Measurements from ENCODE around the gene PAXX.

DNA sequence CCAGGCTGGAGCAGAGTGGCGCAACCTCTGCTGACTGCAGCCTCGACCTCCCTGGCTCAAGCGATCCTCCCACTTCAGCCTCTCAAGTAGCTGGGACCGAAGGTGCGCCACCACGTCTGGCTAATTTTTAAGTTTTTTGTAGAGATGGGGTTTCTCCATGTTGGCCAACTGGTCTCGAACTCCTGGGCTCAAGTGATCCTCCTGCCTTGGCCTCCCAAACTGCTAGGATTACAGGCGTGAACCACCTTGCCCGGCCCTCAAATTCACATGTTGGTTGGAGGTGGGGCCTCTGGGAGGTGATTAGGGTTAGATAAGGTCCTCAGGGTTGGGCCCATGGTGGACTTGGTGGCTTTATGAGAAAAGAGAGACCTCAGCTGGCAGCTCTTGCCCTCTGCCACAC, 30.1 kb upstream of the PAXX start:
- no peak for TF ChIP-seq CTCF (optimal IDR thresholded peaks at IDR 0.05 in 1 of 3, IDR thresholded peaks at IDR 0.05 in 1 of 3, conservative IDR thresholded peaks at IDR 0.05 in 1 of 3; ENCODE audit: extremely low read depth in 1 of 3, insufficient read depth in 2 of 3, low read length in 3 of 3)
- TF ChIP-seq EZH2 (IDR thresholded peaks at IDR 0.05; ENCODE audit: low read length): no peak
